OCI-LY3 (cell line): ENCODE results near the gene RGS14.

ENCODE experiments used
- EZH2phosphoT487 ChIP-seq: fragments of 200-600 bp; shearing (Covaris generic); IDR thresholded peaks from 2 replicates; pipeline ENCODE4 v1.6.1; 2018; ENCODE audit warnings: antibody characterized with exemption, mixed run types, low read depth
- TF ChIP-seq, protein P1 (sequence below): fragments of 200-600, 300-600 bp; sonication (generic); IDR thresholded peaks from 2 replicates; pipeline ENCODE4 v1.5.1; 2014; ENCODE audit warnings: antibody characterized with exemption, low read length, low read depth

- TF ChIP-seq, protein P1, sequence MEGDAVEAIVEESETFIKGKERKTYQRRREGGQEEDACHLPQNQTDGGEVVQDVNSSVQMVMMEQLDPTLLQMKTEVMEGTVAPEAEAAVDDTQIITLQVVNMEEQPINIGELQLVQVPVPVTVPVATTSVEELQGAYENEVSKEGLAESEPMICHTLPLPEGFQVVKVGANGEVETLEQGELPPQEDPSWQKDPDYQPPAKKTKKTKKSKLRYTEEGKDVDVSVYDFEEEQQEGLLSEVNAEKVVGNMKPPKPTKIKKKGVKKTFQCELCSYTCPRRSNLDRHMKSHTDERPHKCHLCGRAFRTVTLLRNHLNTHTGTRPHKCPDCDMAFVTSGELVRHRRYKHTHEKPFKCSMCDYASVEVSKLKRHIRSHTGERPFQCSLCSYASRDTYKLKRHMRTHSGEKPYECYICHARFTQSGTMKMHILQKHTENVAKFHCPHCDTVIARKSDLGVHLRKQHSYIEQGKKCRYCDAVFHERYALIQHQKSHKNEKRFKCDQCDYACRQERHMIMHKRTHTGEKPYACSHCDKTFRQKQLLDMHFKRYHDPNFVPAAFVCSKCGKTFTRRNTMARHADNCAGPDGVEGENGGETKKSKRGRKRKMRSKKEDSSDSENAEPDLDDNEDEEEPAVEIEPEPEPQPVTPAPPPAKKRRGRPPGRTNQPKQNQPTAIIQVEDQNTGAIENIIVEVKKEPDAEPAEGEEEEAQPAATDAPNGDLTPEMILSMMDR, result no peak
- TF ChIP-seq EZH2phosphoT487, result no peak
Observed at GRCh38 chr5:177409043-177409801, 51.5 kb downstream of the RGS14 start, which contains the start of gene F12.
